CD14-positive monocyte (primary cell): ENCODE data around the gene DCLK1. TPM values are rescaled to one million over a fixed set of nuclear protein-coding genes. Genes with fewer than 3 reads are reported as not detected.

Experiments
- DNase-seq, 3 donors: peaks; one replicate each; pipeline ENCODE4 v3.0.0-alpha.2; 2011 to 2022
- H2AFZ ChIP-seq: 2 replicates; pipeline ENCODE4 v1.6.0; 2012; ENCODE audit warnings: mild to moderate bottlenecking, low read depth, low read length, inconsistent platforms; ENCODE audit not compliant: insufficient read depth, poor library complexity, severe bottlenecking
- H3K27ac ChIP-seq, 2 donors: 1 replicate in 1 of 2; 2 replicates in 1 of 2; pipeline ENCODE4 v1.5.1; 2012 to 2013; ENCODE audit warnings: low read length in 2 of 2, control low read depth in 1 of 2, inconsistent platforms in 1 of 2, low read depth in 1 of 2, mild to moderate bottlenecking in 1 of 2
- H3K27me3 ChIP-seq, 2 donors: one replicate each; pipeline versions ENCODE4 v1.6.0 to v1.6.1; 2011 to 2013; ENCODE audit warnings: low read length in 2 of 2; ENCODE audit not compliant: control insufficient read depth in 2 of 2, insufficient read depth in 2 of 2
- H3K36me3 ChIP-seq, 2 donors: replicated peaks in 1 of 2; 1 replicate in 1 of 2; 2 replicates in 1 of 2; pipeline versions ENCODE4 v1.5.1 to v1.6.1; 2012 to 2013; ENCODE audit warnings: low read length in 2 of 2, control low read depth in 1 of 2, inconsistent platforms in 1 of 2, mild to moderate bottlenecking in 1 of 2; ENCODE audit not compliant: insufficient read depth in 2 of 2, control insufficient read depth in 1 of 2
- H3K4me1 ChIP-seq, 2 donors: 1 replicate in 1 of 2; 2 replicates in 1 of 2; pipeline versions ENCODE4 v1.5.1 to v1.6.1; 2012 to 2013; ENCODE audit warnings: low read length in 2 of 2, control low read depth in 1 of 2, inconsistent platforms in 1 of 2, mild to moderate bottlenecking in 1 of 2, moderate library complexity in 1 of 2; ENCODE audit not compliant: insufficient read depth in 2 of 2, control insufficient read depth in 1 of 2
- H3K4me2 ChIP-seq: replicated peaks from 2 replicates; pipeline ENCODE3; 2012; ENCODE audit warnings: low read length, moderate library complexity, mild to moderate bottlenecking; ENCODE audit not compliant: poor library complexity, severe bottlenecking; ENCODE audit errors: extremely low read depth
- H3K4me3 ChIP-seq, 3 experiments: fragments of 200-600 bp in 1 of 3; sonication (generic) in 1 of 3; replicated peaks in 1 of 3; 1 replicate in 2 of 3; 2 replicates in 1 of 3; pipeline ENCODE4 v1.5.1; 2011 to 2013; ENCODE audit warnings: low read length in 3 of 3, mild to moderate bottlenecking in 3 of 3, control low read depth in 2 of 3, low read depth in 2 of 3, inconsistent platforms in 1 of 3, moderate library complexity in 1 of 3
- H3K79me2 ChIP-seq: 2 replicates; pipeline ENCODE4 v1.6.0; 2012; ENCODE audit warnings: mild to moderate bottlenecking, control low read depth, inconsistent platforms, low read length, moderate library complexity; ENCODE audit not compliant: insufficient read depth
- H3K9ac ChIP-seq: 2 replicates; pipeline ENCODE4 v1.6.0; 2017; ENCODE audit warnings: low read length, mild to moderate bottlenecking; ENCODE audit not compliant: insufficient read depth, poor library complexity, severe bottlenecking
- H3K9me3 ChIP-seq, 2 donors: replicated peaks in 1 of 2; 1 replicate in 1 of 2; 2 replicates in 1 of 2; pipeline versions ENCODE4 v1.5.1 to v1.6.1; 2012 to 2013; ENCODE audit warnings: low read length in 2 of 2, control low read depth in 1 of 2; ENCODE audit not compliant: control insufficient read depth in 1 of 2, insufficient read depth in 1 of 2
- H4K20me1 ChIP-seq: 2 replicates; pipeline ENCODE4 v1.6.0; 2012; ENCODE audit warnings: mild to moderate bottlenecking, low read length, control low read depth, moderate library complexity; ENCODE audit not compliant: insufficient read depth
- H3K27ac Mint-ChIP-seq, 7 donors: one replicate each; pipeline ENCODE4 v1.8.0; 2020; ENCODE audit warnings: mild to moderate bottlenecking in 7 of 7, mixed read lengths in 7 of 7, moderate library complexity in 6 of 7, inconsistent platforms in 2 of 7
- H3K27me3 Mint-ChIP-seq, 3 donors: one replicate each; pipeline ENCODE4 v1.8.0; 2021 to 2022; ENCODE audit warnings: low read depth in 3 of 3, mild to moderate bottlenecking in 3 of 3, mixed read lengths in 3 of 3, moderate library complexity in 3 of 3, inconsistent platforms in 1 of 3
- H3K36me3 Mint-ChIP-seq, 2 donors: one replicate each; pipeline ENCODE4 v1.8.0; 2020; ENCODE audit warnings: mixed read lengths in 2 of 2, inconsistent platforms in 1 of 2, mild to moderate bottlenecking in 1 of 2
- H3K4me1 Mint-ChIP-seq: one replicate; pipeline ENCODE4 v1.8.0; 2020; ENCODE audit warnings: mild to moderate bottlenecking, mixed read lengths
- H3K4me3 Mint-ChIP-seq, 2 donors: one replicate each; pipeline ENCODE4 v1.8.0; 2020; ENCODE audit warnings: mild to moderate bottlenecking in 2 of 2, mixed read lengths in 2 of 2, moderate library complexity in 1 of 2
- H3K9me3 Mint-ChIP-seq, 7 donors: one replicate each; pipeline ENCODE4 v1.8.0; 2020 to 2022; ENCODE audit warnings: mixed read lengths in 7 of 7, mild to moderate bottlenecking in 6 of 7, moderate library complexity in 6 of 7, inconsistent platforms in 2 of 7
- WGBS: methylation state at CpG from one replicate; pipeline ENCODE4 v1.1.5; 2013; ENCODE audit warnings: missing lambda C conversion rate; ENCODE audit not compliant: insufficient coverage; 5-methylcytosine and 5-hydroxymethylcytosine counted together
- intact Hi-C, 2 donors: fragments of 100-400 bp; cut with micrococcal nuclease; formaldehyde crosslinking; loops; one replicate each; pipeline versions ENCODE4 v1.15.0 to v1.15.1; 2023
- polyA plus RNA-seq, 3 donors: library from polyadenylated mRNA; depleted of rRNA in 1 of 3; unstranded in 2 of 3; stranded (reverse) in 1 of 3; fragments of 300-500 nt in 2 of 3; fragments of >200 nt in 1 of 3; fragmentation: Illumina TruSeq in 2 of 3; gene quantifications; 1 replicate in 2 of 3; 2 replicates in 1 of 3; pipeline ENCODE4 v1.2.3, GENCODE V29; 2012 to 2021
- TF ChIP-seq, protein P1 (sequence below): fragments of 200-600 bp; IDR thresholded peaks from one replicate; pipeline ENCODE4 v1.8.0; 2022; ENCODE audit warnings: antibody characterized with exemption, mild to moderate bottlenecking

Gene DCLK1
- polyA plus RNA-seq, 3 donors, result not detected

DNA sequence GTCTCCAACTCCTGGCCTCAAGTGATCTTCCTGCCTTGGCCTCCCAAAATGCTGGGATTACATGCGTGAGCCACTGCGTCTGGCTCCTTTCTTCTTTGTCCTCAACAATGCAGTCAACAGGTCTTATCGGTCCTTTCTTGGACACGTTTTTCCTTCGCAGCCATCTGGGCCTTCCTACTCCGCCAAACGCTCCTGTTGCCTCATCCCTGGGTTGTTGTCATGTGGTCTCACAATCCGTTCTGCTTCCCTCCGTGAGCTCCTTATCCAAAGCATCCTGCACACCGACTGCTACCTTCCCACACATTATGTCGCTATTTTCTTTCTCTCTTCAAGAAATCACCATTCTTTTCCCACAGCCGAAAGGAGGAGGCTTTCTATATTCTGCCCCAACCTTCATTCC, 306.8 kb downstream of the DCLK1 start:
- no peak overlapping the region for H3K9ac ChIP-seq
- H2AFZ ChIP-seq, result no peak overlapping the region
- no peak overlapping the region for H3K27ac ChIP-seq
- Mint-ChIP-seq H3K4me3 (no peak overlapping the region), H3K9me3 (peaks cover 0 to 14% (median 1%) of the 10 kb centered on the region in 7 donors), H3K36me3 (no peaks in the 10 kb centered on the region), H3K4me1 (no peaks in the 10 kb centered on the region), H3K27me3 (peaks cover 0 to 2% (median 0%) of the 10 kb centered on the region in 3 donors), H3K27ac (no peak overlapping the region)
- no peaks in the 10 kb centered on the region for H3K79me2 ChIP-seq
- H3K9me3 ChIP-seq, result no peaks in the 10 kb centered on the region
- no peak for DNase-seq
- WGBS, result 91% methylated on average over 12 of the region's 12 CpGs
- H4K20me1 ChIP-seq, result no peaks in the 10 kb centered on the region
- intact Hi-C loops, result no loop called here
- no peaks in the 10 kb centered on the region for H3K27me3 ChIP-seq
- TF ChIP-seq, protein P1, sequence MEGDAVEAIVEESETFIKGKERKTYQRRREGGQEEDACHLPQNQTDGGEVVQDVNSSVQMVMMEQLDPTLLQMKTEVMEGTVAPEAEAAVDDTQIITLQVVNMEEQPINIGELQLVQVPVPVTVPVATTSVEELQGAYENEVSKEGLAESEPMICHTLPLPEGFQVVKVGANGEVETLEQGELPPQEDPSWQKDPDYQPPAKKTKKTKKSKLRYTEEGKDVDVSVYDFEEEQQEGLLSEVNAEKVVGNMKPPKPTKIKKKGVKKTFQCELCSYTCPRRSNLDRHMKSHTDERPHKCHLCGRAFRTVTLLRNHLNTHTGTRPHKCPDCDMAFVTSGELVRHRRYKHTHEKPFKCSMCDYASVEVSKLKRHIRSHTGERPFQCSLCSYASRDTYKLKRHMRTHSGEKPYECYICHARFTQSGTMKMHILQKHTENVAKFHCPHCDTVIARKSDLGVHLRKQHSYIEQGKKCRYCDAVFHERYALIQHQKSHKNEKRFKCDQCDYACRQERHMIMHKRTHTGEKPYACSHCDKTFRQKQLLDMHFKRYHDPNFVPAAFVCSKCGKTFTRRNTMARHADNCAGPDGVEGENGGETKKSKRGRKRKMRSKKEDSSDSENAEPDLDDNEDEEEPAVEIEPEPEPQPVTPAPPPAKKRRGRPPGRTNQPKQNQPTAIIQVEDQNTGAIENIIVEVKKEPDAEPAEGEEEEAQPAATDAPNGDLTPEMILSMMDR, result no peak
- H3K4me1 ChIP-seq, result no peaks in the 10 kb centered on the region
- H3K4me3 ChIP-seq, result no peak overlapping the region
- no peak overlapping the region for H3K4me2 ChIP-seq
- no peaks in the 10 kb centered on the region for H3K36me3 ChIP-seq

DNA sequence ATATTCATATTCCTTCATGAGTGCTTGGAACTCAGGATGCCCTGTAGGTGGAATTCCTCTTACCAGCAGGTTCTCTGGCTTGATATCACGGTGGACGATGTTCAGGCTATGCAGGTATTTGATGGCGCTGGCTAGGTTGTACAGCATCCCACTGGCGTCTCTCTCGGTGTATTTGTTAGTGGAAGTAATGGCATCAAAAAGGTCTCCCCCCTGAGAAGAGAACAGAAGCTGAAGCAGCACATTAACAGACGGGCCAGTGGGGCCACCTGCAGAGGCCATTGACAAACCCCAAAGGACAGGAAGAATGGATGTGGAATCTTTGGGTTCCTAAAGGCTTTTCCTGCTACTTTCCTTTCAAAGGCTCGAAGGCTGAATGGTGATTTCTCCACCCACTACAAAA, 308.5 kb downstream of the DCLK1 start:
- no peak overlapping the region for H3K27ac Mint-ChIP-seq
- WGBS, result 100% methylated on average over 2 of the region's 7 CpGs
- Histone ChIP-seq H3K4me1 (no peaks in the 10 kb centered on the region), H3K79me2 (no peaks in the 10 kb centered on the region), H3K4me2 (no peak overlapping the region), H3K27ac (no peak overlapping the region), H4K20me1 (no peaks in the 10 kb centered on the region), H3K27me3 (no peaks in the 10 kb centered on the region), H3K4me3 (no peak overlapping the region), H3K9ac (no peak overlapping the region), H3K9me3 (no peaks in the 10 kb centered on the region), H3K36me3 (no peaks in the 10 kb centered on the region), H2AFZ (no peak overlapping the region)
- no peaks in the 10 kb centered on the region for H3K4me1 Mint-ChIP-seq
- no peaks in the 10 kb centered on the region for H3K36me3 Mint-ChIP-seq
- intact Hi-C loops, result no loop called here
- no peak overlapping the region for H3K4me3 Mint-ChIP-seq
- H3K9me3 Mint-ChIP-seq, result peaks cover 0 to 14% (median 1%) of the 10 kb centered on the region in 7 donors
- no peak for DNase-seq
- peaks cover 0 to 3% (median 0%) of the 10 kb centered on the region in 3 donors for H3K27me3 Mint-ChIP-seq
- TF ChIP-seq, protein P1, result no peak
